ENCODE data around the gene CREB5.

GRCh38 chr7:28759475-28759971 is 347.2 kb downstream of the CREB5 start:
- TF ChIP-seq CTCF (CRISPR knock-in tag; IDR thresholded peaks at IDR 0.05) (no peak), CENPX (CRISPR knock-in tag; IDR thresholded peaks at IDR 0.05) (no peak), DNMT3B (CRISPR knock-in tag; conservative IDR thresholded peaks at IDR 0.05) (no peak), RXRB (CRISPR knock-in tag; IDR thresholded peaks at IDR 0.05; ENCODE audit: borderline replicate concordance) (no peak), ZNF274 (CRISPR knock-in tag; IDR thresholded peaks at IDR 0.05) (no peak), JUNB (CRISPR knock-in tag; IDR thresholded peaks at IDR 0.05; ENCODE audit: borderline replicate concordance) (no peak), NR2C2 (CRISPR knock-in tag; IDR thresholded peaks at IDR 0.05; ENCODE audit: borderline replicate concordance) (no peak)
